ENCODE measurements around the gene WDPCP.
"Not testable (repeated sequence)": the region's sequence is repeated elsewhere in the genome, so short reads cannot be mapped to it uniquely, and the experiment has no call there.

Gene WDPCP

DNA sequence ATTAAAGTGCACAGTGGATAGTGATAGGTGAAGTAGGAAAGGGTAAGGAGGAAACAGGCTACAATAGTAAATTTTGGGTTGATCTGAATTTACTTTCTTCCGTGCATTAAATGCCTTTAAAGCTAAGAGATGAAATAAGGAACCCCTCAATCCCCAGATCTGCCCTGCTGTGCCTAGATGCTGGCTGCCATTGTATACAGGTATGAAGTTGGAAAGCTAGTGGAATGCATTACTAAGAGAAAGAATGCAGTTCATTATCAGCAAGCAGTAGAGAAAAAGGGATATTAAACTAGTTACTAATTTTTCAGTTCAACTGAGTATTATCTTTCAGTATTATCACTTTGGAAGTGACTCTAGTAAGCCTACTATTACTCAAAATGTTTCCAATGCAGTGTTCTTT lies 93.3 kb downstream of the WDPCP start:
- DNase-seq (ENCODE audit: low read depth in 2 of 2): no peak
- TF ChIP-seq, protein P1, sequence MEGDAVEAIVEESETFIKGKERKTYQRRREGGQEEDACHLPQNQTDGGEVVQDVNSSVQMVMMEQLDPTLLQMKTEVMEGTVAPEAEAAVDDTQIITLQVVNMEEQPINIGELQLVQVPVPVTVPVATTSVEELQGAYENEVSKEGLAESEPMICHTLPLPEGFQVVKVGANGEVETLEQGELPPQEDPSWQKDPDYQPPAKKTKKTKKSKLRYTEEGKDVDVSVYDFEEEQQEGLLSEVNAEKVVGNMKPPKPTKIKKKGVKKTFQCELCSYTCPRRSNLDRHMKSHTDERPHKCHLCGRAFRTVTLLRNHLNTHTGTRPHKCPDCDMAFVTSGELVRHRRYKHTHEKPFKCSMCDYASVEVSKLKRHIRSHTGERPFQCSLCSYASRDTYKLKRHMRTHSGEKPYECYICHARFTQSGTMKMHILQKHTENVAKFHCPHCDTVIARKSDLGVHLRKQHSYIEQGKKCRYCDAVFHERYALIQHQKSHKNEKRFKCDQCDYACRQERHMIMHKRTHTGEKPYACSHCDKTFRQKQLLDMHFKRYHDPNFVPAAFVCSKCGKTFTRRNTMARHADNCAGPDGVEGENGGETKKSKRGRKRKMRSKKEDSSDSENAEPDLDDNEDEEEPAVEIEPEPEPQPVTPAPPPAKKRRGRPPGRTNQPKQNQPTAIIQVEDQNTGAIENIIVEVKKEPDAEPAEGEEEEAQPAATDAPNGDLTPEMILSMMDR (IDR thresholded peaks at IDR 0.05; ENCODE audit: low read depth, low read length): no peak
- H3K4me3 ChIP-seq (replicated peaks in 1 of 2; ENCODE audit: low read depth in 2 of 2, low read length in 2 of 2): no peak overlapping the region

DNA sequence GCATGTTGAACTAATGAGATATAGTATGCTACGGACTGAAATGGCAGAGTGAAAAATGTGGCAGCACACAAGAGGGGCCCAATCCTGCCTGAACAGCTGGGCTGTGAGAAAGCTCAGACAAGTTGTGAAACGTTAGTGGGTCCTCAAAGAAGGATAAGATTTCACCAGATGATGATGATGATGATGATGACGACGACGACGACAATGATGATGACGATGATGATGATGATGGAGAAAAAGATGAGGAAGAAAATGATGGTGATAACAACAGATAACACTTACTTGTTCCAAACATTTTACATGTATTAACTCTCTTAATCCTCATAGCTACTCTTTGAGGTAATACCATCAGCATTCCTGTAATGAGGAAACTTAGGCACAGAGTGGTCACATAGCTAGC lies 94.2 kb downstream of the WDPCP start:
- H3K4me3 ChIP-seq (replicated peaks in 1 of 2; ENCODE audit: low read depth in 2 of 2, low read length in 2 of 2): no peak overlapping the region
- no peak for DNase-seq (ENCODE audit: low read depth in 2 of 2)
- TF ChIP-seq, protein P1 (IDR thresholded peaks at IDR 0.05; ENCODE audit: low read depth, low read length): no peak

DNA sequence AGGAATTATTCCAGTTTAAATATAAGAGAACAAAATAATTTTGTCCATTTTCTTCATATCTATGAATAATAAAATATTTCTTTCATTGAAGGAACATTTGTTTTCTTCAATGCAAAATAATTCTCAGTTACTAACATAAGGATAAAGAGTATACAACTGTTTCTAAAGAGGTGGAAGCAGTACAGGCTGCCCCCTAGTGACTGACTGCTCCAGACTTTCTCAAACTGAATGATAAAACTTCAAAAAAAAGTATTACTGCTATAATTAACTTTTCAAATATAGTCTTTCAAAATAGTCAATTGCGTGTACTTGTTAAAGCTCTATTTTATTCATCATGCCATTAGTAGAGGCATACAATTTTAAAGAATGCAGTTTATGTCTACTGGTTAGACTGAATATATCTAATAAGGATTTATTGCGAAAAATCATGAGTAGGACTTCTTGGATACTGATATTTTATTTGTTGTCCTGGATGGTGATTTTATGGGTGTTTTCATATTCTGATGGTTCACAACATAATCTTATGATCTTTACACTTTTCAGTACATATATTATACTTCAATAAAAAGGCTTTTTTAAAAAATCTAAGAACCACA lies 100.1 kb downstream of the WDPCP start:
- no peak overlapping the region for H3K4me3 ChIP-seq (replicated peaks in 1 of 2; ENCODE audit: low read depth in 2 of 2, low read length in 2 of 2)
- TF ChIP-seq, protein P1 (IDR thresholded peaks at IDR 0.05; ENCODE audit: low read depth, low read length): peak; percentile 77
- peak; percentile 64 to 69 for DNase-seq (ENCODE audit: low read depth in 2 of 2)

DNA sequence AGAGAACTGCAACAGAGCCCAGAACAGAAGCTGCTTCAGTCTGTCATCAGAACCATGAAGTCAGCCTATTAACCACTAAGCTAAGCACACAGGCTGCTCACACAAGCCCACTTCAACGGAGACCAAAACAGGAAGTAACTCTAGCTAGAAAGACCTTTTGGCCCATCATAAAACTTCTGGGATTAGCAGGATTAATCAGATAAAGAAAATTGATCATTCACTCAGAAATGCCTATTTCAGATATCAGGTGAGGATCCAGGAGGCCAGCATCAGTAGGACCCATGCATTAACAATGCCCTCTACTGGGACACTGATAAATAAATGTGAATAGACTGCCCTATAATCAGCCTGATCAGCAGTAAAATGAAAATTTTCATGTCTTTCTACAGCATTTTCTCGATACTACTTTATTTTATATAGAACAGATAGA lies 101.4 kb downstream of the WDPCP start:
- H3K4me3 ChIP-seq (replicated peaks in 1 of 2; ENCODE audit: low read depth in 2 of 2, low read length in 2 of 2): no peak overlapping the region
- no peak for DNase-seq (ENCODE audit: low read depth in 2 of 2)
- TF ChIP-seq, protein P1 (IDR thresholded peaks at IDR 0.05; ENCODE audit: low read depth, low read length): no peak

DNA sequence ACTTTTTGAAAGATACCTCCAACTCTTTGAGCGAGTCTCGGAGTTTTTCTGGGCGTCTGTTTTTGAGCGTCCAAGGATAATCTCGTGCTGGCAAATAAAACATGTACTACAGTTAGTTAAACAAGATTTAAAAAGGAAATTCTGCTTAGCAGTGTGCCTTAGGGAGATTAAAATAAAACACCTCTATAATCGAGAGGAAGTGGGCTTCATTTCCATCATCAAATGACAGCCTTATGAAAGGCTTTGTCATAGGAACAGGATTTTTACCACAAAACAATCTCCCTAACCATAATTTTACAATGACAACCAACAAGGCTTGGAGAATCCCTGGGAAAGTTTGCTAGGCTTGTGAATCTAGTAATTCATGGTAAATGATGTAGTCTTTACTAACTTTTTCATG lies 103.4 kb downstream of the WDPCP start:
- no peak for DNase-seq (ENCODE audit: low read depth in 2 of 2)
- TF ChIP-seq, protein P1 (IDR thresholded peaks at IDR 0.05; ENCODE audit: low read depth, low read length): no peak

DNA sequence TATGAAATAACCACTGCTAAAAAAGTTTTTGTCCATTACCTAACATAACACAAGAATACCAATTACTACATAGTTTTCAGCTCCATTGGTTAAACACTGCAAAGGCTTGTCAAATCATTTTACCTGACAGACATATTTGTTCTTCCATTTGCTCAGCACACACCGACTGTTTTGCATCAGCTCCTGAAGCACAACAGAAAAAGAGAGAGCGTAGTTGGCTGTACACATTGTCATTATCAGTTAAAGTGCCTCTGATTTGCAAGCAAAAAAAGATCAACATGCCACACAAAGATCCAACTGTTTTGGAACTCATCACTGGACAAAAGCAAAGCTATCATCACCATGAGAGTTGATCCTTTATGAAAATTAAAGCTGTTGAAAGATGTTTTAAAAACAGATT lies 103.8 kb downstream of the WDPCP start:
- TF ChIP-seq, protein P1 (IDR thresholded peaks at IDR 0.05; ENCODE audit: low read depth, low read length): no peak
- no peak for DNase-seq (ENCODE audit: low read depth in 2 of 2)
- H3K4me3 ChIP-seq (replicated peaks in 1 of 2; ENCODE audit: low read depth in 2 of 2, low read length in 2 of 2): no peak overlapping the region

More for the DNA sequence above, 103.4 kb downstream of the WDPCP start:
- no peak overlapping the region for H3K4me3 ChIP-seq (replicated peaks in 1 of 2; ENCODE audit: low read depth in 2 of 2, low read length in 2 of 2)

DNA sequence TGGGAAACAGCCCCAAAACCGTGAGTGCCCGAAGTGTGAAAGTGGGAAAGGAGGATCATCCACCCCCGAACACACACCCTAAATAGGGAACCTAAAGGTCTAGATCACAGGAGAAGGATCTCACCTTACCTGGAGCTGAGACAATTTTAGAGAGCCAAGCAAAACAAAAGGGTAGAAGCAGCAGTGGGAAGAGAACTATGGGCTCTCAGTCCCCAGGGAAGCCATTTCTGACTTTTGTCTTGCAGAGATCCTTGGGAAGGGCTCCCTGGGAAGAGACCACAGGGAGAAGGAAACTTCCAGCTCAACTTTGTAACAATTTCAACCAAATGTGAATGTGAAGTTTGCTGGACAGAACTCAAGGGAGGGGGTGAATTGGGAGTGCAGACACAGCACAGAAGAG lies 110.6 kb downstream of the WDPCP start:
- no peak for DNase-seq (ENCODE audit: low read depth in 2 of 2)
- H3K4me3 ChIP-seq (replicated peaks in 1 of 2; ENCODE audit: low read depth in 2 of 2, low read length in 2 of 2): no peak overlapping the region
- TF ChIP-seq, protein P1 (IDR thresholded peaks at IDR 0.05; ENCODE audit: low read depth, low read length): no peak

DNA sequence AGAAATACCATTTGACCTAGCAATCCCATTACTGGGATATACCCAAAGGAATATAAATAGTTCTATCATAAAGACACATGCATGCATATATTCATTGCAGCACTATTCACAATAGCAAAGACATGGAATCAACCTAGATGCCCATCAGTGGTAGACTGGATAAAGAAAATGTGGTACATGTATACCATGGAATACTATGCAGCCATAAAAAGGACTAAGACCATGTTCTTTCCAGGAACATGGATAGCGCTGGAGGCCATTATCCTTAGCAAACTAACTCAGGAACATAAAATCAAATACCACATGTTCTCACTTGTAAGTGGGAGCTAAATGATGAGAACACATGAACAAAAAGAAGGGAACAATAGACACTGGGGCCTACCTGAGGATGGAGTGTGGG lies 119.0 kb downstream of the WDPCP start:
- H3K4me3 ChIP-seq (replicated peaks in 1 of 2; ENCODE audit: low read depth in 2 of 2, low read length in 2 of 2); DNase-seq (ENCODE audit: low read depth in 2 of 2): not testable (repeated sequence)

All from cardiac fibroblast (primary cell).